Lung (tissue), 12 donors: Measurements from ENCODE around the gene PIWIL4. TPM values are rescaled to one million over a fixed set of nuclear protein-coding genes. Genes with fewer than 3 reads are reported as not detected.

Source experiments
- ATAC-seq: fragments of 200-7000 bp; cut with Tn5 transposase; one replicate; pipeline ENCODE4 v1.9.1; 2020; ENCODE audit warnings: moderate number of reproducible peaks; ENCODE audit not compliant: insufficient read depth, low FRiP score
- DNase-seq, 3 donors: peaks; one replicate each; pipeline ENCODE4 v3.0.0-alpha.2; 2013 to 2017
- H3K27ac ChIP-seq, 2 donors: one replicate each; pipeline ENCODE4 v1.5.1; 2013; ENCODE audit warnings: mild to moderate bottlenecking in 2 of 2, moderate library complexity in 2 of 2, control low read depth in 1 of 2, inconsistent platforms in 1 of 2, low read depth in 1 of 2, low read length in 1 of 2
- H3K27me3 ChIP-seq, 3 donors: one replicate each; pipeline ENCODE4 v1.5.1; 2013; ENCODE audit warnings: low read length in 2 of 3; ENCODE audit not compliant: control insufficient read depth in 3 of 3, insufficient read depth in 3 of 3
- H3K36me3 ChIP-seq, 4 donors: one replicate each; pipeline ENCODE4 v1.5.1; 2013; ENCODE audit warnings: low read length in 4 of 4, mild to moderate bottlenecking in 1 of 4, moderate library complexity in 1 of 4; ENCODE audit not compliant: control insufficient read depth in 4 of 4, insufficient read depth in 4 of 4
- H3K4me1 ChIP-seq, 5 donors: one replicate each; pipeline ENCODE4 v1.5.1; 2013; ENCODE audit warnings: low read length in 5 of 5, mild to moderate bottlenecking in 2 of 5, moderate library complexity in 1 of 5; ENCODE audit not compliant: control insufficient read depth in 5 of 5, insufficient read depth in 5 of 5
- H3K4me3 ChIP-seq: one replicate; pipeline ENCODE4 v1.5.1; 2013; ENCODE audit warnings: mild to moderate bottlenecking, control low read depth, moderate library complexity
- H3K9ac ChIP-seq, 2 donors: one replicate each; pipeline ENCODE4 v1.5.1; 2013; ENCODE audit warnings: low read length in 2 of 2, control low read depth in 1 of 2; ENCODE audit not compliant: insufficient read depth in 1 of 2
- H3K9me3 ChIP-seq, 4 donors: one replicate each; pipeline ENCODE4 v1.5.1; 2013; ENCODE audit warnings: low read length in 3 of 4, mild to moderate bottlenecking in 1 of 4, moderate library complexity in 1 of 4; ENCODE audit not compliant: control insufficient read depth in 4 of 4, insufficient read depth in 3 of 4
- WGBS, 2 donors: extraction: QIAGEN DNeasy Blood & Tissue Kit; methylation state at CpG; one replicate each; pipeline ENCODE4 v1.1.7; 2013; 5-methylcytosine and 5-hydroxymethylcytosine counted together
- polyA plus RNA-seq, 2 donors: library from polyadenylated mRNA; stranded (reverse); fragments of 200-250 nt; gene quantifications; one replicate each; pipeline ENCODE4 v1.2.1, GENCODE V29; 2013
- total RNA-seq, 2 donors: library from RNA; depleted of rRNA in 1 of 2; stranded (reverse); fragments of >200 nt in 1 of 2; gene quantifications; one replicate each; pipeline ENCODE4 v1.2.1, GENCODE V29; 2014 to 2021
- TF ChIP-seq, protein P1 (sequence below): IDR thresholded peaks from 2 replicates; pipeline ENCODE4 v1.5.1; 2012; ENCODE audit warnings: mild to moderate bottlenecking; ENCODE audit errors: control extremely low read depth, extremely low read depth
- donor health status: control.
- donor health status: control.
- donor health status: Bipolar disorder and iron deficiency.
- donor health status: healthy.
- donor health status: DM: yes; HTN: yes; CAD: no.

The PIWIL4 gene
- total and polyA plus RNA-seq, 4 donors: 1.8 to 5.8 (median 3.1) TPM

DNA sequence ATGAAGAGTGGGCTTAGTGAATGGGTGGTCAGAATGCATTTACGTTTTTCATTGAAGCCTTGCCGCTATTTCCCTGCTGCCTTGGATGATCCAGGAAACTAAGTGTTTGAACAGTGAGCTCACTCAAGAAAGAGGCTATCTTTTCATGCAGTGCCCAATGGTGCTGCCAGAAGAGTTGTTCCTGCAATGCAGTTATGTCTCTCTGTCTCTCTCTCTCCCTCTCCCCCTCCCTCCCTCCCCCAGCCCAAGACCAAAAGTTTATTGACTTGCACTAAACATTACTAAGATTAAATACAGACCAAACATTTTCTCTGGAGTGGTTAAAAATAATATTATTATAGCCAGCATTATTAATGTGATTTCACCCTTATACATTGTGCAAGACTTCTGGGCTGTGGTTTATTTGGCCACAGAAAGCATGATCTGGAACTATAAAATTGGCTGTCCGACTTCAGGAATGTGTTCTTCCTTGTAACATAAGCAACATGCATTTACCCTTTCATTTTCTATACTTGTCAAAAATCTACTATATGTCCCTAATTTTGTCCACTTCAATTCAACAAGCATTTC is 30.1 kb upstream of the PIWIL4 start:
- no peaks in the 10 kb centered on the region for H3K36me3 ChIP-seq
- TF ChIP-seq, protein P1, sequence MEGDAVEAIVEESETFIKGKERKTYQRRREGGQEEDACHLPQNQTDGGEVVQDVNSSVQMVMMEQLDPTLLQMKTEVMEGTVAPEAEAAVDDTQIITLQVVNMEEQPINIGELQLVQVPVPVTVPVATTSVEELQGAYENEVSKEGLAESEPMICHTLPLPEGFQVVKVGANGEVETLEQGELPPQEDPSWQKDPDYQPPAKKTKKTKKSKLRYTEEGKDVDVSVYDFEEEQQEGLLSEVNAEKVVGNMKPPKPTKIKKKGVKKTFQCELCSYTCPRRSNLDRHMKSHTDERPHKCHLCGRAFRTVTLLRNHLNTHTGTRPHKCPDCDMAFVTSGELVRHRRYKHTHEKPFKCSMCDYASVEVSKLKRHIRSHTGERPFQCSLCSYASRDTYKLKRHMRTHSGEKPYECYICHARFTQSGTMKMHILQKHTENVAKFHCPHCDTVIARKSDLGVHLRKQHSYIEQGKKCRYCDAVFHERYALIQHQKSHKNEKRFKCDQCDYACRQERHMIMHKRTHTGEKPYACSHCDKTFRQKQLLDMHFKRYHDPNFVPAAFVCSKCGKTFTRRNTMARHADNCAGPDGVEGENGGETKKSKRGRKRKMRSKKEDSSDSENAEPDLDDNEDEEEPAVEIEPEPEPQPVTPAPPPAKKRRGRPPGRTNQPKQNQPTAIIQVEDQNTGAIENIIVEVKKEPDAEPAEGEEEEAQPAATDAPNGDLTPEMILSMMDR: no peak
- H3K27ac ChIP-seq: no peak overlapping the region
- peaks cover 0 to 8% (median 3%) of the 10 kb centered on the region in 5 donors for H3K4me1 ChIP-seq
- ATAC-seq: no peak
- H3K9me3 ChIP-seq: no peaks in the 10 kb centered on the region
- WGBS, 2 donors: 50 to 65% methylated on average over 3 of the region's 3 CpGs
- no peaks in the 10 kb centered on the region for H3K27me3 ChIP-seq
- no peak overlapping the region for H3K9ac ChIP-seq
- DNase-seq: peak; percentile 50 to 72 (median 52)
- no peak overlapping the region for H3K4me3 ChIP-seq

GRCh38 chr11:94539420-94539819 is 27.7 kb upstream of the PIWIL4 start:
- Histone ChIP-seq H3K9ac (no peak overlapping the region), H3K4me1 (peaks cover 0 to 8% (median 0%) of the 10 kb centered on the region in 5 donors), H3K27ac (no peak overlapping the region), H3K4me3 (no peak overlapping the region), H3K36me3 (no peaks in the 10 kb centered on the region), H3K27me3 (no peaks in the 10 kb centered on the region), H3K9me3 (no peaks in the 10 kb centered on the region)
- TF ChIP-seq, protein P1: no peak
- DNase-seq (no peak), ATAC-seq (no peak)
- WGBS, 2 donors: 31 to 38% methylated on average over 1 of the region's 1 CpG

DNA sequence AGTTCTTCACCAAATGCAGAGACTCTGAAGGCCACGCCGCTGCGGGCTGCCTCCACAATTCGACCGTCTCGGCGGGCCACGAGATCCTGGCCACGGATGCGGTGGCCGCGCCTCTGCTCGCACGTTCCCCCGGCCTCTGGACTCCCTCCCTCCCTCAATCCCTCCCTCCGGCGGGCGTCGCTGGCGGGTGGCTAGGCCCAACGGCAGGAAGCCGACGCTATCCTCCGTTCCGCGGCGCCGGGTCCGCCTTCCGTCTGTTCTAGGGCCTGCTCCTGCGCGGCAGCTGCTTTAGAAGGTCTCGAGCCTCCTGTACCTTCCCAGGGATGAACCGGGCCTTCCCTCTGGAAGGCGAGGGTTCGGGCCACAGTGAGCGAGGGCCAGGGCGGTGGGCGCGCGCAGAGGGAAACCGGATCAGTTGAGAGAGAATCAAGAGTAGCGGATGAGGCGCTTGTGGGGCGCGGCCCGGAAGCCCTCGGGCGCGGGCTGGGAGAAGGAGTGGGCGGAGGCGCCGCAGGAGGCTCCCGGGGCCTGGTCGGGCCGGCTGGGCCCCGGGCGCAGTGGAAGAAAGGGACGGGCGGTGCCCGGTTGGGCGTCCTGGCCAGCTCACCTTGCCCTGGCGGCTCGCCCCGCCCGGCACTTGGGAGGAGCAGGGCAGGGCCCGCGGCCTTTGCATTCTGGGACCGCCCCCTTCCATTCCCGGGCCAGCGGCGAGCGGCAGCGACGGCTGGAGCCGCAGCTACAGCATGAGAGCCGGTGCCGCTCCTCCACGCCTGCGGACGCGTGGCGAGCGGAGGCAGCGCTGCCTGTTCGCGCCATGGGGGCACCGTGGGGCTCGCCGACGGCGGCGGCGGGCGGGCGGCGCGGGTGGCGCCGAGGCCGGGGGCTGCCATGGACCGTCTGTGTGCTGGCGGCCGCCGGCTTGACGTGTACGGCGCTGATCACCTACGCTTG is 23.2 kb upstream of the PIWIL4 start, which contains the start of gene FUT4:
Gene FUT4 (plus strand): TSS at position 227 of the 951 bp plus-strand sequence. CDS start 213 bp downstream, at position 440.
- peak; percentile 89 to 93 (median 91) for DNase-seq
- Histone ChIP-seq H3K27me3 (no peaks in the 10 kb centered on the region), H3K27ac (peak within 1 kb of the TSS; percentile 83 to 97), H3K4me3 (peak within 1 kb of the TSS; percentile 69), H3K9me3 (no peaks in the 10 kb centered on the region), H3K4me1 (peaks cover 2 to 30% (median 3%) of the 10 kb centered on the region in 5 donors), H3K36me3 (peaks cover 0 to 5% (median under 1%) of the 10 kb centered on the region in 4 donors), H3K9ac (peak within 1 kb of the TSS; percentile 61 to 90)
- ATAC-seq: peak; percentile 92
- TF ChIP-seq, protein P1: no peak
- WGBS, 2 donors: 1% methylated on average over 85 to 109 of the region's 109 CpGs
